Spinal cord (tissue), 10 donors: ENCODE data around the gene SLC2A4. TPM values are rescaled to one million over a fixed set of nuclear protein-coding genes. Genes with fewer than 3 reads are reported as not detected.

Experiments
- DNase-seq, 6 donors: peaks; one replicate each; pipeline versions ENCODE4 v3.0.0 to v3.0.0-alpha.2; 2013 to 2015; ENCODE audit warnings: low spot score in 6 of 6, low read depth in 4 of 6
- H3K27ac ChIP-seq: one replicate; pipeline ENCODE4 v1.5.1; 2013; ENCODE audit warnings: low read depth, low read length, control low read depth
- H3K27me3 ChIP-seq: one replicate; pipeline ENCODE4 v1.6.1; 2013; ENCODE audit warnings: low read length; ENCODE audit not compliant: control insufficient read depth, insufficient read depth
- H3K36me3 ChIP-seq: one replicate; pipeline ENCODE4 v1.6.1; 2013; ENCODE audit warnings: low read length; ENCODE audit not compliant: control insufficient read depth, insufficient read depth
- H3K4me1 ChIP-seq: one replicate; pipeline ENCODE4 v1.6.1; 2013; ENCODE audit warnings: low read length; ENCODE audit not compliant: control insufficient read depth, insufficient read depth
- H3K4me3 ChIP-seq: one replicate; pipeline ENCODE4 v1.5.1; 2013; ENCODE audit warnings: low read depth, low read length, control low read depth
- H3K9me3 ChIP-seq: one replicate; pipeline ENCODE4 v1.6.1; 2013; ENCODE audit warnings: low read length; ENCODE audit not compliant: control insufficient read depth, insufficient read depth
- WGBS: methylation state at CpG from one replicate; pipeline ENCODE4 v1.1.5; 2013; ENCODE audit warnings: missing lambda C conversion rate; ENCODE audit not compliant: insufficient coverage; 5-methylcytosine and 5-hydroxymethylcytosine counted together
- polyA plus RNA-seq, 2 donors: library from polyadenylated mRNA; unstranded; fragments of 120-200 nt; gene quantifications; one replicate each; pipeline ENCODE4 v1.2.1, GENCODE V29; 2013; ENCODE audit not compliant: insufficient read length in 2 of 2
- total RNA-seq, 2 donors: library from RNA; depleted of rRNA in 1 of 2; stranded (reverse); fragments of 120-200 nt in 1 of 2; fragments of >200 nt in 1 of 2; gene quantifications; one replicate each; pipeline versions ENCODE4 v1.2.3 to v1.2.4, GENCODE V29; 2013 to 2014
- donor health status: healthy.

Gene SLC2A4
- total and polyA plus RNA-seq, 4 donors = 0.48 to 1.9 (median 0.69) TPM

- no peak for DNase-seq
- Histone ChIP-seq H3K27me3 (peaks cover 40% of the 10 kb centered on the region), H3K9me3 (no peaks in the 10 kb centered on the region), H3K4me3 (no peak overlapping the region), H3K4me1 (peaks cover 15% of the 10 kb centered on the region), H3K27ac (no peak overlapping the region), H3K36me3 (peaks cover 3% of the 10 kb centered on the region)
- WGBS = 70% methylated on average over 17 of the region's 18 CpGs
These were observed 7.9 kb downstream of the SLC2A4 start for GRCh38 chr17:7289256-7290032.

- peaks cover 45% of the 10 kb centered on the region for H3K27me3 ChIP-seq
- peaks cover 22% of the 10 kb centered on the region for H3K4me1 ChIP-seq
- no peak overlapping the region for H3K27ac ChIP-seq
- no peak for DNase-seq
- no peaks in the 10 kb centered on the region for H3K36me3 ChIP-seq
- 80% methylated on average over 2 of the region's 19 CpGs for WGBS
- H3K9me3 ChIP-seq = no peaks in the 10 kb centered on the region
- H3K4me3 ChIP-seq = no peak overlapping the region
These were observed 8.6 kb downstream of the SLC2A4 start for GRCh38 chr17:7290166-7290565.

GRCh38 chr17:7290685-7291084 is 9.2 kb downstream of the SLC2A4 start:
- 76% methylated on average over 9 of the region's 11 CpGs for WGBS
- peaks cover 24% of the 10 kb centered on the region for H3K4me1 ChIP-seq
- DNase-seq = no peak
- peaks cover 48% of the 10 kb centered on the region for H3K27me3 ChIP-seq
- H3K4me3 ChIP-seq = no peak overlapping the region
- H3K36me3 ChIP-seq = no peaks in the 10 kb centered on the region
- no peaks in the 10 kb centered on the region for H3K9me3 ChIP-seq
- H3K27ac ChIP-seq = no peak overlapping the region

- H3K27me3 ChIP-seq = peaks cover 59% of the 10 kb centered on the region
- no peak overlapping the region for H3K27ac ChIP-seq
- H3K9me3 ChIP-seq = no peaks in the 10 kb centered on the region
- H3K4me3 ChIP-seq = no peak overlapping the region
- DNase-seq = no peak
- WGBS = 69% methylated on average over 2 of the region's 2 CpGs
- no peaks in the 10 kb centered on the region for H3K36me3 ChIP-seq
- H3K4me1 ChIP-seq = peaks cover 35% of the 10 kb centered on the region
These were observed 10.7 kb downstream of the SLC2A4 start for GRCh38 chr17:7292194-7292593.

- H3K36me3 ChIP-seq = no peaks in the 10 kb centered on the region
- no peak overlapping the region for H3K4me3 ChIP-seq
- WGBS = 8% methylated on average over 2 of the region's 6 CpGs
- no peak for DNase-seq
- no peak overlapping the region for H3K27ac ChIP-seq
- peaks cover 59% of the 10 kb centered on the region for H3K27me3 ChIP-seq
- H3K9me3 ChIP-seq = no peaks in the 10 kb centered on the region
- H3K4me1 ChIP-seq = peaks cover 35% of the 10 kb centered on the region
These were observed 11.2 kb downstream of the SLC2A4 start for GRCh38 chr17:7292729-7293128.

GRCh38 chr17:7293159-7293558 is 11.6 kb downstream of the SLC2A4 start:
- no peak for DNase-seq
- H3K4me3 ChIP-seq = no peak overlapping the region
- H3K36me3 ChIP-seq = no peaks in the 10 kb centered on the region
- peaks cover 59% of the 10 kb centered on the region for H3K27me3 ChIP-seq
- no peaks in the 10 kb centered on the region for H3K9me3 ChIP-seq
- no peak overlapping the region for H3K27ac ChIP-seq
- 88% methylated on average over 10 of the region's 11 CpGs for WGBS
- H3K4me1 ChIP-seq = peaks cover 35% of the 10 kb centered on the region

GRCh38 chr17:7293816-7294613 is 12.5 kb downstream of the SLC2A4 start:
- H3K9me3 ChIP-seq = no peaks in the 10 kb centered on the region
- peak overlapping the region; percentile 16 for H3K4me3 ChIP-seq
- H3K27ac ChIP-seq = no peak overlapping the region
- 1% methylated on average over 75 of the region's 75 CpGs for WGBS
- DNase-seq = no peak
- H3K4me1 ChIP-seq = peaks cover 35% of the 10 kb centered on the region
- H3K27me3 ChIP-seq = peaks cover 59% of the 10 kb centered on the region
- H3K36me3 ChIP-seq = no peaks in the 10 kb centered on the region

- no peaks in the 10 kb centered on the region for H3K36me3 ChIP-seq
- H3K27me3 ChIP-seq = peaks cover 59% of the 10 kb centered on the region
- DNase-seq = peak in 2 of 6 donors; percentile 72 to 93
- H3K27ac ChIP-seq = no peak within 1 kb of the TSS
- no peaks in the 10 kb centered on the region for H3K9me3 ChIP-seq
- peaks cover 35% of the 10 kb centered on the region for H3K4me1 ChIP-seq
- peak within 1 kb of the TSS; percentile 16 for H3K4me3 ChIP-seq
- 0% methylated on average over 51 of the region's 57 CpGs for WGBS
These were observed 13.2 kb downstream of the SLC2A4 start, which contains the start of gene YBX2 for GRCh38 chr17:7294614-7295153. YBX2 (minus strand) TSS chr17:7294639; CDS start chr17:7294500, 139 bp downstream.

GRCh38 chr17:7295230-7296180 is 14.0 kb downstream of the SLC2A4 start:
- Histone ChIP-seq H3K36me3 (no peaks in the 10 kb centered on the region), H3K4me3 (no peak overlapping the region), H3K9me3 (no peaks in the 10 kb centered on the region), H3K27me3 (peaks cover 55% of the 10 kb centered on the region), H3K27ac (no peak overlapping the region), H3K4me1 (peaks cover 35% of the 10 kb centered on the region)
- 43% methylated on average over 37 of the region's 42 CpGs for WGBS
- peak in 1 of 6 donors; percentile 24 for DNase-seq
